IMR-90 (cell line): Measurements from ENCODE around the gene HSPG2. TPM values are rescaled to one million over a fixed set of nuclear protein-coding genes. Genes with fewer than 3 reads are reported as not detected.

Experiments
- ATAC-seq: fragments of 200-7000 bp; cut with Tn5 transposase; 2 replicates; pipeline ENCODE4 v1.9.1; 2020; ENCODE audit warnings: low read depth, mild to moderate bottlenecking, moderate library complexity
- BruUV-seq: library from RNA; stranded (reverse); fragments of 400-500 nt; replicated peaks from 2 replicates; lab custom pipeline; 2021; lab: Mats Ljungman, UMichigan
- CTCF ChIA-PET: fragments of 300-600 bp; formaldehyde crosslinking; extraction: SDS; loops from one replicate; lab custom pipeline; 2021; ENCODE audit warnings: antibody characterized with exemption; lab: Yijun Ruan, JAX
- POLR2A ChIA-PET: fragments of 300-600 bp; sonication (Branson Sonifier 250); formaldehyde crosslinking; loops from one replicate; lab custom pipeline; 2022; ENCODE audit warnings: antibody characterized with exemption; ENCODE audit not compliant: unreplicated experiment; lab: Charles Lee
- DNase-seq: peaks from one replicate; pipeline ENCODE4 v3.0.0; 2013
- H2AFZ ChIP-seq: replicated peaks from 2 replicates; pipeline ENCODE3; 2013; ENCODE audit warnings: low read length, mild to moderate bottlenecking; ENCODE audit not compliant: poor library complexity
- H2AK5ac ChIP-seq: 2 replicates; pipeline ENCODE4 v1.6.1; 2013; ENCODE audit warnings: low read depth, low read length, inconsistent platforms
- H2AK9ac ChIP-seq: replicated peaks from 2 replicates; pipeline ENCODE3; 2013; ENCODE audit warnings: mild to moderate bottlenecking, low read depth, low read length, moderate library complexity; ENCODE audit not compliant: poor library complexity
- H2BK120ac ChIP-seq: 2 replicates; pipeline ENCODE4 v1.6.1; 2013; ENCODE audit warnings: low read depth, low read length, inconsistent platforms
- H2BK15ac ChIP-seq: 3 replicates; pipeline ENCODE4 v1.6.1; 2013; ENCODE audit warnings: low read depth, low read length, inconsistent platforms
- H2BK20ac ChIP-seq: 2 replicates; pipeline ENCODE4 v1.6.1; 2013; ENCODE audit warnings: low read depth, mild to moderate bottlenecking, inconsistent platforms, low read length, moderate library complexity
- H2BK5ac ChIP-seq: 2 replicates; pipeline ENCODE4 v1.6.1; 2013; ENCODE audit warnings: mild to moderate bottlenecking, low read depth, low read length, inconsistent platforms; ENCODE audit not compliant: poor library complexity, severe bottlenecking
- H3K14ac ChIP-seq: replicated peaks from 2 replicates; pipeline ENCODE4 v1.6.1; 2013; ENCODE audit warnings: low read depth, low read length, inconsistent platforms
- H3K18ac ChIP-seq: 2 replicates; pipeline ENCODE4 v1.6.1; 2013; ENCODE audit warnings: low read depth, low read length, control low read depth
- H3K23ac ChIP-seq: 2 replicates; pipeline ENCODE4 v1.6.1; 2013; ENCODE audit warnings: low read depth, low read length, inconsistent platforms
- H3K27ac ChIP-seq: 2 replicates; pipeline ENCODE4 v1.5.1; 2013; ENCODE audit warnings: mild to moderate bottlenecking, control low read depth, low read length; ENCODE audit not compliant: insufficient read depth
- H3K27me3 ChIP-seq: 2 replicates; pipeline ENCODE4 v1.6.1; 2013; ENCODE audit warnings: low read length; ENCODE audit not compliant: control insufficient read depth, insufficient read depth
- H3K36me3 ChIP-seq: 2 replicates; pipeline ENCODE4 v1.6.1; 2013; ENCODE audit warnings: low read length, mixed read lengths; ENCODE audit not compliant: control insufficient read depth, insufficient read depth
- H3K4ac ChIP-seq: 2 replicates; pipeline ENCODE4 v1.6.1; 2013; ENCODE audit warnings: low read depth, low read length, inconsistent platforms
- H3K4me1 ChIP-seq: 2 replicates; pipeline ENCODE4 v1.6.1; 2013; ENCODE audit warnings: low read length, mixed read lengths; ENCODE audit not compliant: control insufficient read depth, insufficient read depth
- H3K4me2 ChIP-seq: 2 replicates; pipeline ENCODE4 v1.6.1; 2013; ENCODE audit warnings: low read depth, mild to moderate bottlenecking, control low read depth, low read length, moderate library complexity
- H3K4me3 ChIP-seq: 2 replicates; pipeline ENCODE4 v1.5.1; 2013; ENCODE audit warnings: low read depth, mild to moderate bottlenecking, control low read depth, low read length, moderate library complexity; ENCODE audit not compliant: insufficient read depth
- H3K56ac ChIP-seq: 2 replicates; pipeline ENCODE4 v1.6.1; 2013; ENCODE audit warnings: low read length, inconsistent platforms; ENCODE audit not compliant: insufficient read depth; ENCODE audit errors: extremely low read depth
- H3K79me1 ChIP-seq, 2 experiments: 2 replicates each; pipeline ENCODE4 v1.6.1; 2013; ENCODE audit warnings: low read length in 2 of 2, inconsistent platforms in 1 of 2, low read depth in 1 of 2
- H3K9ac ChIP-seq: 2 replicates; pipeline ENCODE4 v1.6.1; 2013; ENCODE audit warnings: low read depth, low read length, control low read depth
- H3K9me1 ChIP-seq: 2 replicates; pipeline ENCODE4 v1.6.1; 2013; ENCODE audit warnings: low read length, inconsistent platforms; ENCODE audit not compliant: insufficient read depth
- H3K9me3 ChIP-seq: 2 replicates; pipeline ENCODE4 v1.6.1; 2013; ENCODE audit warnings: low read length; ENCODE audit not compliant: control insufficient read depth, insufficient read depth
- H4K20me1 ChIP-seq: 2 replicates; pipeline ENCODE4 v1.6.1; 2013; ENCODE audit warnings: low read length, inconsistent platforms; ENCODE audit not compliant: insufficient read depth
- H4K5ac ChIP-seq: 2 replicates; pipeline ENCODE4 v1.6.1; 2013; ENCODE audit warnings: mild to moderate bottlenecking, low read depth, low read length, control low read depth
- H4K8ac ChIP-seq, 2 experiments: 2 replicates each; pipeline ENCODE4 v1.6.1; 2013; ENCODE audit warnings: low read depth in 2 of 2, low read length in 2 of 2, control low read depth in 1 of 2, inconsistent platforms in 1 of 2
- H4K91ac ChIP-seq: 2 replicates; pipeline ENCODE4 v1.6.1; 2013; ENCODE audit warnings: low read depth, low read length, inconsistent platforms; ENCODE audit not compliant: insufficient read depth
- CEBPB ChIP-seq: IDR thresholded peaks from 2 replicates; pipeline ENCODE4 v1.6.1; 2012; ENCODE audit warnings: low read depth, low read length, improper control_type of control experiment
- CHD1 ChIP-seq: IDR thresholded peaks from 2 replicates; pipeline ENCODE4 v1.6.1; 2012; ENCODE audit warnings: low read depth, low read length, improper control_type of control experiment
- FOS ChIP-seq: fragments of 150-350 bp; IDR thresholded peaks from 2 replicates; pipeline ENCODE4 v1.6.1; 2016; ENCODE audit warnings: low read depth, low read length
- MXI1 ChIP-seq: IDR thresholded peaks from 2 replicates; pipeline ENCODE4 v1.6.1; 2012; ENCODE audit warnings: low read depth, mild to moderate bottlenecking, low read length, moderate library complexity, borderline replicate concordance
- RAD21 ChIP-seq: IDR thresholded peaks from 2 replicates; pipeline ENCODE4 v1.6.1; 2012; ENCODE audit warnings: low read length, improper control_type of control experiment
- USF2 ChIP-seq: fragments of 150-350 bp; IDR thresholded peaks from 2 replicates; pipeline ENCODE4 v1.6.1; 2017; ENCODE audit warnings: mild to moderate bottlenecking, antibody characterized with exemption, low read length, low read depth
- WGBS, 2 experiments: methylation state at CpG; one replicate each; pipeline versions ENCODE4 v1.1.5 to v1.1.7; 2013; ENCODE audit warnings: missing lambda C conversion rate in 2 of 2; ENCODE audit not compliant: insufficient read length in 1 of 2; ENCODE audit errors: extremely low coverage in 2 of 2; 5-methylcytosine and 5-hydroxymethylcytosine counted together
- dilution Hi-C: fragments of 300-500 bp; cut with HindIII; formaldehyde crosslinking; loops from one replicate; pipeline ENCODE4 v1.14.3; 2018; ENCODE audit warnings: low sequenced_read_pairs; ENCODE audit not compliant: unreplicated experiment
- in situ Hi-C: fragments of 300-500 bp; cut with MboI; formaldehyde crosslinking; loops from 3 replicates; pipeline ENCODE4 v1.14.3; 2019; ENCODE audit warnings: low sequenced_read_pairs, inconsistent platforms, mixed read lengths
- intact Hi-C: fragments of 100-400 bp; cut with micrococcal nuclease; formaldehyde crosslinking; loops from 2 replicates; pipeline ENCODE4 v1.10.0; 2022
- polyA plus RNA-seq, 3 experiments: library from polyadenylated mRNA; depleted of rRNA; stranded (reverse); fragments of >200 nt; gene quantifications; 2 replicates each; pipeline ENCODE4 v1.2.3, GENCODE V29; 2012; ENCODE audit warnings: low replicate concordance in 1 of 3
- total RNA-seq: library from RNA; depleted of rRNA; stranded (reverse); fragments of >200 nt; gene quantifications from 2 replicates; pipeline ENCODE4 v1.2.3, GENCODE V29; 2012
- TF ChIP-seq, protein P1 (sequence below): conservative IDR thresholded peaks from 2 replicates; pipeline ENCODE4 v1.5.1; 2012; ENCODE audit warnings: mild to moderate bottlenecking, low read depth, low read length, improper control_type of control experiment

Gene HSPG2
- total and polyA plus RNA-seq, 2 of the 4 experiments (the other 2 are of a cell fraction), result 15.8 to 94.0 TPM

GRCh38 chr1:21779613-21780521, 157.2 kb downstream of the HSPG2 start:
- ChIA-PET POLR2A (no interaction called here), CTCF (no interaction called here)
- no peak for DNase-seq
- no peaks in the 10 kb centered on the region for H3K27me3 ChIP-seq
- no peak overlapping the region for H3K18ac ChIP-seq
- no peak overlapping the region for H2BK20ac ChIP-seq
- no peak overlapping the region for H4K5ac ChIP-seq
- peaks cover 2% of the 10 kb centered on the region; the same call in 1 of the 2 replicates for H3K9me3 ChIP-seq
- H2BK15ac ChIP-seq, result no peak overlapping the region
- TF ChIP-seq, protein P1, sequence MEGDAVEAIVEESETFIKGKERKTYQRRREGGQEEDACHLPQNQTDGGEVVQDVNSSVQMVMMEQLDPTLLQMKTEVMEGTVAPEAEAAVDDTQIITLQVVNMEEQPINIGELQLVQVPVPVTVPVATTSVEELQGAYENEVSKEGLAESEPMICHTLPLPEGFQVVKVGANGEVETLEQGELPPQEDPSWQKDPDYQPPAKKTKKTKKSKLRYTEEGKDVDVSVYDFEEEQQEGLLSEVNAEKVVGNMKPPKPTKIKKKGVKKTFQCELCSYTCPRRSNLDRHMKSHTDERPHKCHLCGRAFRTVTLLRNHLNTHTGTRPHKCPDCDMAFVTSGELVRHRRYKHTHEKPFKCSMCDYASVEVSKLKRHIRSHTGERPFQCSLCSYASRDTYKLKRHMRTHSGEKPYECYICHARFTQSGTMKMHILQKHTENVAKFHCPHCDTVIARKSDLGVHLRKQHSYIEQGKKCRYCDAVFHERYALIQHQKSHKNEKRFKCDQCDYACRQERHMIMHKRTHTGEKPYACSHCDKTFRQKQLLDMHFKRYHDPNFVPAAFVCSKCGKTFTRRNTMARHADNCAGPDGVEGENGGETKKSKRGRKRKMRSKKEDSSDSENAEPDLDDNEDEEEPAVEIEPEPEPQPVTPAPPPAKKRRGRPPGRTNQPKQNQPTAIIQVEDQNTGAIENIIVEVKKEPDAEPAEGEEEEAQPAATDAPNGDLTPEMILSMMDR, result no peak
- TF ChIP-seq USF2 (no peak), CHD1 (no peak), FOS (no peak), MXI1 (no peak), RAD21 (no peak), CEBPB (no peak)
- H2AK9ac ChIP-seq, result no peak overlapping the region
- no peak overlapping the region for H3K4me2 ChIP-seq
- H4K91ac ChIP-seq, result no peak overlapping the region
- no peak for ATAC-seq
- intact Hi-C loops (loop anchor here (5.0 to 10.0 kb wide), 2 partner anchors 37 to 155 kb away; partner anchors contain the start of gene HSPG2), dilution Hi-C loops (no loop called here), in situ Hi-C loops (no loop called here)
- no peak overlapping the region for H3K4me3 ChIP-seq
- H3K4ac ChIP-seq, result no peak overlapping the region
- no peak overlapping the region for H4K8ac ChIP-seq
- no peak overlapping the region for H3K9ac ChIP-seq
- TSS peak; percentile 19 for BruUV-seq
- H2AK5ac ChIP-seq, result no peak overlapping the region
- peaks cover 63% of the 10 kb centered on the region for H4K20me1 ChIP-seq
- peak overlapping the region; percentile 16 for H2BK5ac ChIP-seq
- H3K9me1 ChIP-seq, result peaks cover 11% of the 10 kb centered on the region
- H3K79me1 ChIP-seq, result peaks cover 12 to 49% of the 10 kb centered on the region in 2 experiments; a peak in 3 of 4 replicates
- H3K14ac ChIP-seq, result no peak overlapping the region
- H2BK120ac ChIP-seq, result no peak overlapping the region
- H3K23ac ChIP-seq, result no peak overlapping the region
- no peak overlapping the region for H2AFZ ChIP-seq
- no CpG with 5 or more reads among the region's 12 CpGs for WGBS, 2 experiments
- H3K56ac ChIP-seq, result no peak overlapping the region
- H3K27ac ChIP-seq, result no peak overlapping the region
- peaks cover 10% of the 10 kb centered on the region for H3K4me1 ChIP-seq
- H3K36me3 ChIP-seq, result no peaks in the 10 kb centered on the region
